SH-SY5Y (cell line): ENCODE measurements around the gene WBP2NL.

Experiments used
- GATA2 ChIP-seq: IDR thresholded peaks from 2 replicates; pipeline ENCODE4 v1.6.1; 2011; ENCODE audit warnings: mild to moderate bottlenecking, low read depth, low read length
- GATA3 ChIP-seq: IDR thresholded peaks from 2 replicates; pipeline ENCODE4 v1.6.1; 2011; ENCODE audit warnings: low read depth, mild to moderate bottlenecking, low read length, moderate library complexity

DNA sequence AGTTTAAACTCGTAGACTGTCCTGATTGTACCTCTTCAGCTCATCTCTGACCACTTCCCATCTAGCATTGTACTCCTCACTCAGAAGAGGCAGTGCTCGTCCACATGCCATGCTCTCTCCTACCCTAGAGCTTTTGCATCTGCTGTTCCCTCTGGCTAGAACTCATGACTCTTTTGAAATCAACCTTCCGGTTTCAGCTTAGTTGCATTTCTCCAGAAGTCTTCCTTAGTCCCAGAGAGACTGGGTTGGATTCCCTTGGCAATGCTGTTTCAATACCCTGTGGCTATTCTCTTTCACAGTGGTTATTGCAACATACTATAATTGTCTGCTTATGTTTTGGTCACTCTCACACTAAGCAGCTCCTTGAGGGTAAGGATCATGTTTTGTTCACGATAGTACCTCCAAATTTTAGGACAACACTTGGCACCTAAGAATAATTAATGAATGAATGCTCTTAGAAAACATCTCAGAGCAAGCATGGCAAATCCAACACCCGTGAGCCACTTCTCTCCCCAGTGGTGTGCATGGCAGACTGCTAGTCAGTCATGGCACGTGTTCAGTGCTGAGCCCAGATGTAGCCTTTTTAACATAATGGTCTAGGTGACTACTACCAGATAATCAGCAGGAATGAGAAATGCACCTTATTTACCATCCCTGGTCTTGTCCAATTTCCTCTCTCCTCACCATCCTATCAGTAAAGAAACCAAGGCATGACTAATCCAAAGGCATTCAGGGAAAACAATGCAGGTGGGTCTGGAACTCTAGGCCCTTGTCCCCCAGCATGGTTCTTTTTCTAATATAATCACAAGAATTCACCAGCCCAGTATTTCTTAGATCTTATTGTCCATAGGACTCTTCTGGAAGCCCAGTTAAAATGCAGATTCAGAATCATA, 14.8 kb upstream of the WBP2NL start:
- TF ChIP-seq GATA2 (no peak), GATA3 (no peak)
